Mammary epithelial cell (primary cell): Measurements from ENCODE around the gene RCAN1.

ENCODE experiments used
- CTCF ChIP-seq, 2 donors: IDR thresholded peaks in 1 of 2; conservative IDR thresholded peaks in 1 of 2; 2 replicates each; pipeline ENCODE4 v1.5.1; 2011 to 2012; ENCODE audit warnings: inconsistent platforms in 2 of 2, low read length in 2 of 2, mild to moderate bottlenecking in 2 of 2, control low read depth in 1 of 2, low read depth in 1 of 2; ENCODE audit not compliant: insufficient read depth in 1 of 2; ENCODE audit errors: extremely low read depth in 1 of 2
- EZH2 ChIP-seq: IDR thresholded peaks from 2 replicates; pipeline ENCODE4 v1.6.1; 2012; ENCODE audit warnings: low read length, inconsistent platforms, borderline replicate concordance

- TF ChIP-seq CTCF (conservative IDR thresholded peaks at IDR 0.05 in 1 of 2, IDR thresholded peaks at IDR 0.05 in 1 of 2; ENCODE audit: extremely low read depth in 1 of 2, insufficient read depth in 1 of 2, low read depth in 1 of 2, low read length in 2 of 2) (peak; percentile 73 to 81), EZH2 (no peak)
Measured at GRCh38 chr21:34603002-34603709, 11.8 kb downstream of the RCAN1 start.
